Measurements from ENCODE around the gene MAP3K15. TPM values are rescaled to one million over a fixed set of nuclear protein-coding genes. Genes with fewer than 3 reads are reported as not detected.

The MAP3K15 gene
- total RNA-seq, 4 donors from 2014 or later, result not detected

DNA sequence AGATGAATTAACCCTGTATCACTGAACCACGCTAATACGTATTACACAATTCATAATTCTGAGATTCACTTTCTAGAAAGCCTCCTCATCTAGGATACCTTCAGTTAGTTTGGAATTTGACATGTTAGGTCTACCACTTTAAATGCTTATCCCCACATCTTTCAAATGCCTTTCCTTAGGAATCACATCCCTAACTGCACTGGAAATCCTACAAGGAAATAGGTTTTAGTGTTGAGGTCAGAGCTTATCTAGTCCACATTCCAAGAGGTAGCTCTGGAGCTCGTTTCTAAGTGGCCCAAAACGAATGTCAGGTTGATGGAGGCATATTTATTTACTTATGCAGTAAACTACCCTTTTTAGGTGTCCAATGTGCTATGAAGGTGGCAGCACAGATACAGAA is 153.6 kb downstream of the MAP3K15 start:
- TF ChIP-seq, protein P1, sequence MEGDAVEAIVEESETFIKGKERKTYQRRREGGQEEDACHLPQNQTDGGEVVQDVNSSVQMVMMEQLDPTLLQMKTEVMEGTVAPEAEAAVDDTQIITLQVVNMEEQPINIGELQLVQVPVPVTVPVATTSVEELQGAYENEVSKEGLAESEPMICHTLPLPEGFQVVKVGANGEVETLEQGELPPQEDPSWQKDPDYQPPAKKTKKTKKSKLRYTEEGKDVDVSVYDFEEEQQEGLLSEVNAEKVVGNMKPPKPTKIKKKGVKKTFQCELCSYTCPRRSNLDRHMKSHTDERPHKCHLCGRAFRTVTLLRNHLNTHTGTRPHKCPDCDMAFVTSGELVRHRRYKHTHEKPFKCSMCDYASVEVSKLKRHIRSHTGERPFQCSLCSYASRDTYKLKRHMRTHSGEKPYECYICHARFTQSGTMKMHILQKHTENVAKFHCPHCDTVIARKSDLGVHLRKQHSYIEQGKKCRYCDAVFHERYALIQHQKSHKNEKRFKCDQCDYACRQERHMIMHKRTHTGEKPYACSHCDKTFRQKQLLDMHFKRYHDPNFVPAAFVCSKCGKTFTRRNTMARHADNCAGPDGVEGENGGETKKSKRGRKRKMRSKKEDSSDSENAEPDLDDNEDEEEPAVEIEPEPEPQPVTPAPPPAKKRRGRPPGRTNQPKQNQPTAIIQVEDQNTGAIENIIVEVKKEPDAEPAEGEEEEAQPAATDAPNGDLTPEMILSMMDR (IDR thresholded peaks at IDR 0.05; ENCODE audit: low read depth), result no peak

DNA sequence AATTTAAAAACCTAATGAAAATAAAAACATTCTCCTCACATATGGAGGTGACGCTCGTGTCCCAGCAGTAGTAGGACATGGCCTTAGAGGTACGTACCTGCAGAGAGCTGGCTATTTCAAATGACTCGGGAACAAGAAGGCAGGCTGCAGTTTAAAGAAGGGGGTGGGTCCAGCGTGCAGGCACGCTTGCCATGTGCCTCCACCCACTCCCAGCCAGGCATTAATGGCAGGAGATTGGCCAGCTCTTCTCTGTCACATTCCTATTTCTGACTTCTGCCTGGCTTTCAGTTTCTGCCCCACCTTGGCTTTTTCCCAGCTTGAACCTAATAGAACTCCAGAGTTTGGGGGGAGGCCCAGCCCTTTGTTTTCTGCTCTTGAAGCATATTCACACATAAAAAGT is 154.4 kb downstream of the MAP3K15 start:
- TF ChIP-seq, protein P1 (IDR thresholded peaks at IDR 0.05; ENCODE audit: low read depth), result no peak

DNA sequence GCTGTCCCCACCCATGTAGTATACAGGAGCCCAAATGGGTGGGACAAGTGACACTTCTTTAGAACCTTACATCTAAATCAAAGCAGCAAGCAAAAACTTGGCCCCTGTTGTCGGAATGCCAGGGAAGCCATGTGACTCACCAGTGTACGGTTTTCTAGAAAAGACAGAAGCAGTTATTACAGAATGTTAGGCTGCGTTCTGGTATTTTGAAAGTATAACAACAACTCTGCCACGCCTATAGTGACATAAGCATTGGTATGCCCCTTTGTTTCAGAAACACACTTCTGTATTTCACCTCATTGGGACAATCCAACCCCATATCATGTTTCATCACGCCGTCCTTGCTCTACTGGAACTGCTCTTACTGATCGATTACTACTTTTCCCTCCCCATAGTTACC is 156.8 kb downstream of the MAP3K15 start:
- TF ChIP-seq, protein P1 (IDR thresholded peaks at IDR 0.05; ENCODE audit: low read depth), result no peak

DNA sequence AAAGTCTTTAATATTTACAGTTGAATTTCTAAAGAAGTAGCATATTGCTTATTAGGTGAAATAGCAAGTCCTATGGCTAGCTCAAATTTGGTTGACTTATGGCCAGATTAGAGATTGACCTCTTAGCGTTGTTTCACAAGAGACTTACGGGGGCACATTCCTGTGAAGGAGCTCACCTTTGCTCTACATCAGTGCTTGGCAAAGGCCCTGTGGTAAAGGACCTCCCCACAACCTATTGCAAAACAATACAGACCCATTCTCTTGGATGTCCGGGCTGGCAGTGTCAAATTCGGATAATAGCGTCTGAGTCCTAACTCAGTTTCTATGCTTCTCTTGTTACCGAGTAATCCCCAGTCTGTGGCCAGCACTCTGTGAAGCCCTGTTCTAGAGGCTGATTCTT is 160.7 kb downstream of the MAP3K15 start:
- TF ChIP-seq, protein P1 (IDR thresholded peaks at IDR 0.05; ENCODE audit: low read depth), result no peak

DNA sequence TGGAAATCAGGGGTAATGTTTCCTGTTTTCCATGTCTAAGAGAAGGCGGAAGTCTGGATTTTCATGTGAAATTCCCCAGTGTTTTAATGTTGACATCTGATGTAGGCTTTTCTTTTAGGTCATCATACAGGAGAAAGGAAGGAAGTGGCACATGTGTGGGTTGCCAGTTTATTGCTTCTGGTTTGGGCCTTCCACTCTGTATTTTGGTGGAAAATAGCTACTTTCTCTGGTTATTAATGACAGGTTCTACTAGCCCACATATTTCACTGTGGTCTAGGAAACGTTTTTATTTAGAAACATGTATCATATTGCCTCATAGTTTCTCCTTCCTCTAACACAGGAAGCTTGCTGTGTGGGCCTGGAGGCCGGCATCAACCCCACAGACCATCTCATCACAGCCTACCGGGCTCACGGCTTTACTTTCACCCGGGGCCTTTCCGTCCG is 164.3 kb downstream of the MAP3K15 start:
- TF ChIP-seq, protein P1 (IDR thresholded peaks at IDR 0.05; ENCODE audit: low read depth), result no peak

DNA sequence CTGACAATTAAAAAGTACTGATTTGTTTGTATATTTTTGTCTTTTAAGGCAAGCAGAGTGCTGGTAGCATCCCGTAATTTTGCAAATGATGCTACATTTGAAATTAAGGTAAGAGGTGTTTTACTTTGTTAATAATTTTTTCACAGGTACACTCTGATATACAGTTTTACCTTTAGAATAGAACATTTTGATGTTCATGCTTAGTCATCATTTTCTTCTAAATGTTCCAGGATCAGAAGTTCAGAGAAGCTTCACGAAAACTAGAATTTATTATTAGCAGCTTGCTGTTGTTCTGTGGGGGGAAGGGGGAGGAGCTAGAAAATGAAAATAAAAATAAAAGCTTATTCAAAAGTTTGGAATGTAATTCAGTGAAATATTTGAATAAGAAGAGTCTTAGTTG is 166.0 kb downstream of the MAP3K15 start:
- TF ChIP-seq, protein P1 (IDR thresholded peaks at IDR 0.05; ENCODE audit: low read depth), result no peak

DNA sequence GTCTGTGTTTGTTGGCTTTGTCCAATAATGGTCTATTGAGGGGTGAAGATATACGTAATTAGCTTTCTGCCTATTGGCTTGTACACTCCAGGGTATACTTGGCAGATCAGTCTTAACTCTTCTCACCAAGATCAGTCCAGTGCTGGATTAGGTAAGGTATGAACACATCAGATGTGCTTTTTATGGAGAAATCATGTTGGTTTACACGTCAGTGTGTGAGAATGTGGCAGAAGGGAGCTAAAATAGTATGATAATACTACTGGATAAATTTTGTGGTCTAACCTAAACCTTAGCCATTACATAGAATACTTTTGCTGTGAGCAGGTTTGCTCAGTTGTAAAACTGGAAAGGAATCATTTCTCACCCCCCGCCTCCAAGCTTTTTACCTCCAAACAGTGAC is 167.4 kb downstream of the MAP3K15 start:
- TF ChIP-seq, protein P1 (IDR thresholded peaks at IDR 0.05; ENCODE audit: low read depth), result no peak
